Thyroid gland (tissue), 4 donors: ENCODE data around the gene DNMT1.

Experiments
- CTCF ChIP-seq, 6 experiments: fragments of 200-600 bp in 3 of 6; fragments of 450-650 bp in 3 of 6; sonication (generic) in 3 of 6; IDR thresholded peaks; one replicate each; pipeline ENCODE4 v1.5.1; 2016 to 2019; ENCODE audit warnings: antibody characterized with exemption in 6 of 6, mild to moderate bottlenecking in 2 of 6, inconsistent platforms in 1 of 6, moderate library complexity in 1 of 6
- POLR2A ChIP-seq, 2 donors: fragments of 450-650 bp; IDR thresholded peaks; one replicate each; pipeline ENCODE4 v1.6.1; 2017; ENCODE audit warnings: antibody characterized with exemption in 2 of 2, mild to moderate bottlenecking in 2 of 2, moderate library complexity in 1 of 2

GRCh38 chr19:10155839-10156238 lies 38.9 kb downstream of the DNMT1 start:
- TF ChIP-seq POLR2A (IDR thresholded peaks at IDR 0.05): no peak
- no peak for TF ChIP-seq CTCF (IDR thresholded peaks at IDR 0.05)
